Measurements from ENCODE around the gene RND2.

RND2 gene

GRCh38 chr17:43069368-43069898 is 44.4 kb downstream of the RND2 start:
- H2AFZ ChIP-seq (ENCODE audit: low read depth, low read length) = no peak overlapping the region
- no peak overlapping the region for H3K4me3 ChIP-seq (ENCODE audit: low read depth in 1 of 2, low read length in 2 of 2)
- H3K27me3 ChIP-seq (ENCODE audit: insufficient read depth, low read length, poor library complexity) = no peaks in the 10 kb centered on the region
- no peaks in the 10 kb centered on the region for H3K79me2 ChIP-seq (ENCODE audit: insufficient read depth, low read length)
- no peak overlapping the region for H3K4me2 ChIP-seq (ENCODE audit: insufficient read depth, low read length)
- ATAC-seq (ENCODE audit: insufficient read depth, low read depth) (no peak), DNase-seq (no peak)
- no peaks in the 10 kb centered on the region for H3K9me3 ChIP-seq (ENCODE audit: insufficient read depth, low read length, severe bottlenecking)
- no peak overlapping the region for H3K27ac ChIP-seq (ENCODE audit: low read length)
- no peak for TF ChIP-seq EZH2 (IDR thresholded peaks at IDR 0.05; ENCODE audit: borderline replicate concordance, low read depth, low read length, severe bottlenecking)
- no peak for TF ChIP-seq CTCF (IDR thresholded peaks at IDR 0.05; ENCODE audit: borderline replicate concordance, extremely low read depth, low read length, poor library complexity, severe bottlenecking)
- H3K36me3 ChIP-seq (ENCODE audit: insufficient read depth, low read length) = peaks cover 72% of the 10 kb centered on the region
- no peaks in the 10 kb centered on the region for H4K20me1 ChIP-seq (ENCODE audit: insufficient read depth, low read length)
- no peak overlapping the region for H3K9ac ChIP-seq (ENCODE audit: low read depth, low read length)
- H3K4me1 ChIP-seq (ENCODE audit: insufficient read depth, low read length) = no peaks in the 10 kb centered on the region

GRCh38 chr17:43070257-43070656 is 45.2 kb downstream of the RND2 start:
- H3K27me3 ChIP-seq (ENCODE audit: insufficient read depth, low read length, poor library complexity) = no peaks in the 10 kb centered on the region
- no peak overlapping the region for H3K4me2 ChIP-seq (ENCODE audit: insufficient read depth, low read length)
- no peak overlapping the region for H3K9ac ChIP-seq (ENCODE audit: low read depth, low read length)
- H3K36me3 ChIP-seq (ENCODE audit: insufficient read depth, low read length) = peaks cover 74% of the 10 kb centered on the region
- no peak overlapping the region for H3K4me3 ChIP-seq (ENCODE audit: low read depth in 1 of 2, low read length in 2 of 2)
- H2AFZ ChIP-seq (ENCODE audit: low read depth, low read length) = no peak overlapping the region
- no peaks in the 10 kb centered on the region for H4K20me1 ChIP-seq (ENCODE audit: insufficient read depth, low read length)
- TF ChIP-seq EZH2 (IDR thresholded peaks at IDR 0.05; ENCODE audit: borderline replicate concordance, low read depth, low read length, severe bottlenecking) = no peak
- no peak for TF ChIP-seq CTCF (IDR thresholded peaks at IDR 0.05; ENCODE audit: borderline replicate concordance, extremely low read depth, low read length, poor library complexity, severe bottlenecking)
- H3K27ac ChIP-seq (ENCODE audit: low read length) = no peak overlapping the region
- ATAC-seq (ENCODE audit: insufficient read depth, low read depth) (no peak), DNase-seq (no peak)
- no peaks in the 10 kb centered on the region for H3K79me2 ChIP-seq (ENCODE audit: insufficient read depth, low read length)
- H3K9me3 ChIP-seq (ENCODE audit: insufficient read depth, low read length, severe bottlenecking) = no peaks in the 10 kb centered on the region
- no peaks in the 10 kb centered on the region for H3K4me1 ChIP-seq (ENCODE audit: insufficient read depth, low read length)

GRCh38 chr17:43070872-43071271 is 45.8 kb downstream of the RND2 start:
- H3K4me3 ChIP-seq (ENCODE audit: low read depth in 1 of 2, low read length in 2 of 2) = no peak overlapping the region
- H3K79me2 ChIP-seq (ENCODE audit: insufficient read depth, low read length) = no peaks in the 10 kb centered on the region
- DNase-seq (no peak), ATAC-seq (ENCODE audit: insufficient read depth, low read depth) (no peak)
- TF ChIP-seq CTCF (IDR thresholded peaks at IDR 0.05; ENCODE audit: borderline replicate concordance, extremely low read depth, low read length, poor library complexity, severe bottlenecking) (no peak), EZH2 (IDR thresholded peaks at IDR 0.05; ENCODE audit: borderline replicate concordance, low read depth, low read length, severe bottlenecking) (no peak)
- no peak overlapping the region for H3K27ac ChIP-seq (ENCODE audit: low read length)
- no peaks in the 10 kb centered on the region for H3K9me3 ChIP-seq (ENCODE audit: insufficient read depth, low read length, severe bottlenecking)
- H3K27me3 ChIP-seq (ENCODE audit: insufficient read depth, low read length, poor library complexity) = no peaks in the 10 kb centered on the region
- no peak overlapping the region for H3K4me2 ChIP-seq (ENCODE audit: insufficient read depth, low read length)
- no peak overlapping the region for H2AFZ ChIP-seq (ENCODE audit: low read depth, low read length)
- H3K4me1 ChIP-seq (ENCODE audit: insufficient read depth, low read length) = no peaks in the 10 kb centered on the region
- H3K9ac ChIP-seq (ENCODE audit: low read depth, low read length) = no peak overlapping the region
- H3K36me3 ChIP-seq (ENCODE audit: insufficient read depth, low read length) = peaks cover 74% of the 10 kb centered on the region
- H4K20me1 ChIP-seq (ENCODE audit: insufficient read depth, low read length) = no peaks in the 10 kb centered on the region

DNA sequence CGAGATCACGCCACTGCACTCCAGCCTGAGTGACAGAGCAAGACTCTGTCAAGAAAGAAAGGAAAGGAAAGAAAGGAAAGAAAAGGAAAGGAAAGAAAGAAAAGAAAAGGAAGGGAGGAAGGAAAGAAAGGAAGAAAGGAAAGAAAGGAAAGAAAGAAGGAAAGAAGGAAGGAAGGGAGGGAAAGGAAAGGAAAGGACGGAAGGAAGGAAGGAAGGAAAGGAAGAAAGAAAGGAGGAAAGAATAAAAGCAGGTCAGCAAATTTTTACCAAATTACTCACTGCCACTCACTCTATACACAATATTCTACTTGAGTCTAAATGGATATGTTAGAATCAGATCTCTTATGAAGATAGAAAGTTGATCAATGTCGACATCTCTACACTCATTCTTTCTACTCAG is 49.8 kb downstream of the RND2 start:
- Histone ChIP-seq H3K4me2 (ENCODE audit: insufficient read depth, low read length) (no peak overlapping the region), H2AFZ (ENCODE audit: low read depth, low read length) (no peak overlapping the region), H3K27ac (ENCODE audit: low read length) (no peak overlapping the region), H4K20me1 (ENCODE audit: insufficient read depth, low read length) (no peaks in the 10 kb centered on the region), H3K79me2 (ENCODE audit: insufficient read depth, low read length) (no peaks in the 10 kb centered on the region), H3K36me3 (ENCODE audit: insufficient read depth, low read length) (peaks cover 78% of the 10 kb centered on the region), H3K9ac (ENCODE audit: low read depth, low read length) (no peak overlapping the region), H3K9me3 (ENCODE audit: insufficient read depth, low read length, severe bottlenecking) (no peaks in the 10 kb centered on the region), H3K4me1 (ENCODE audit: insufficient read depth, low read length) (no peaks in the 10 kb centered on the region), H3K27me3 (ENCODE audit: insufficient read depth, low read length, poor library complexity) (no peaks in the 10 kb centered on the region), H3K4me3 (ENCODE audit: low read depth in 1 of 2, low read length in 2 of 2) (no peak overlapping the region)
- TF ChIP-seq CTCF (IDR thresholded peaks at IDR 0.05; ENCODE audit: borderline replicate concordance, extremely low read depth, low read length, poor library complexity, severe bottlenecking) (no peak), EZH2 (IDR thresholded peaks at IDR 0.05; ENCODE audit: borderline replicate concordance, low read depth, low read length, severe bottlenecking) (no peak)
- ATAC-seq (ENCODE audit: insufficient read depth, low read depth) (no peak), DNase-seq (no peak)

Measured in DND-41 (cell line).